A549 (cell line): ENCODE measurements around the gene ITGAX. TPM values are rescaled to one million over a fixed set of nuclear protein-coding genes. Genes with fewer than 3 reads are reported as not detected.

ENCODE experiments used
- ATAC-seq, 2 experiments: fragments of 200-7000 bp in 1 of 2; fragments of >200 bp in 1 of 2; cut with Nextera tagmentation in 1 of 2; cut with Tn5 transposase in 1 of 2; 3 replicates each; pipeline versions ENCODE4 v1.8.0 to v1.9.1; 2018 to 2020; ENCODE audit warnings: mild to moderate bottlenecking in 1 of 2, moderate library complexity in 1 of 2
- CTCF ChIA-PET: fragments of 300-600 bp; sonication (Branson Sonifier 250); formaldehyde crosslinking; extraction: SDS; loops from one replicate; lab custom pipeline; 2021; ENCODE audit warnings: antibody characterized with exemption, inconsistent platforms; lab: Yijun Ruan, JAX
- POLR2A ChIA-PET: fragments of 350-600 bp; formaldehyde crosslinking; extraction: SDS; loops from one replicate; lab custom pipeline; 2021; ENCODE audit warnings: antibody characterized with exemption, inconsistent platforms; lab: Yijun Ruan, JAX
- DNase-seq, 2 experiments: peaks; one replicate each; pipeline versions ENCODE4 v3.0.0 to v3.0.0-alpha.2; 2011 to 2016; ENCODE audit warnings: low read depth in 1 of 2, low spot score in 1 of 2
- FAIRE-seq: peaks from 2 replicates; lab custom pipeline; 2011; peaks lifted over from hg19 to GRCh38; lab: Jason Lieb, UNC
- H3K27ac ChIP-seq, 2 experiments: fragments of >200 bp; sonication (Bioruptor Twin); formaldehyde crosslinking; 3 replicates each; pipeline ENCODE4 v1.5.1; 2016 to 2017
- H3K4me1 ChIP-seq: fragments of >200 bp; sonication (Bioruptor Twin); formaldehyde crosslinking; 3 replicates; pipeline ENCODE4 v1.6.1; 2016
- H3K4me2 ChIP-seq: fragments of >200 bp; sonication (Bioruptor Twin); formaldehyde crosslinking; 3 replicates; pipeline ENCODE4 v1.6.1; 2016
- H3K4me3 ChIP-seq: fragments of >200 bp; sonication (Bioruptor Twin); formaldehyde crosslinking; 3 replicates; pipeline ENCODE4 v1.5.1; 2016
- H3K9me3 ChIP-seq: fragments of >200 bp; sonication (Bioruptor Twin); formaldehyde crosslinking; 3 replicates; pipeline ENCODE4 v1.6.1; 2016
- CHD4 ChIP-seq: fragments of 200-600 bp; sonication (generic); IDR thresholded peaks from 2 replicates; pipeline ENCODE4 v1.6.1; 2016; ENCODE audit warnings: antibody characterized with exemption, mild to moderate bottlenecking, borderline replicate concordance
- EHF ChIP-seq: fragments of 250-450 bp; sonication (Bioruptor Pico); IDR thresholded peaks from 2 replicates; pipeline ENCODE4 v1.5.0; 2020; ENCODE audit warnings: mild to moderate bottlenecking
- EHMT2 ChIP-seq: fragments of 200-600 bp; sonication (generic); IDR thresholded peaks from 2 replicates; pipeline ENCODE4 v1.6.1; 2016; ENCODE audit warnings: antibody characterized with exemption, low read depth, mild to moderate bottlenecking, moderate library complexity
- ESRRA ChIP-seq: fragments of 150-350 bp; IDR thresholded peaks from 2 replicates; pipeline ENCODE4 v1.6.1; 2014; ENCODE audit warnings: mild to moderate bottlenecking, low read length, borderline replicate concordance
- FOSB ChIP-seq: fragments of 250-450 bp; sonication (Bioruptor Pico); IDR thresholded peaks from 2 replicates; pipeline ENCODE4 v1.5.0; 2020; ENCODE audit warnings: mild to moderate bottlenecking, moderate library complexity
- GATA3 ChIP-seq: IDR thresholded peaks from 2 replicates; pipeline ENCODE4 v1.6.1; 2012; ENCODE audit warnings: borderline replicate concordance
- HDAC2 ChIP-seq: fragments of 200-600 bp; sonication (generic); IDR thresholded peaks from 2 replicates; pipeline ENCODE4 v1.6.1; 2016
- HEYL ChIP-seq: fragments of 250-450 bp; sonication (Bioruptor Pico); IDR thresholded peaks from 2 replicates; pipeline ENCODE4 v1.8.0; 2021; ENCODE audit warnings: mild to moderate bottlenecking, moderate library complexity
- NPAS2 ChIP-seq: fragments of 250-450 bp; sonication (Bioruptor Pico); IDR thresholded peaks from 2 replicates; pipeline ENCODE4 v1.8.0; 2022; ENCODE audit warnings: mild to moderate bottlenecking, moderate library complexity, borderline replicate concordance
- NR3C1 ChIP-seq: fragments of >200 bp; sonication (Bioruptor Twin); formaldehyde crosslinking; IDR thresholded peaks from 3 replicates; pipeline ENCODE4 v1.6.1; 2017
- RAD21 ChIP-seq, 2 experiments: fragments of >200 bp in 1 of 2; sonication (Bioruptor Twin) in 1 of 2; formaldehyde crosslinking in 1 of 2; IDR thresholded peaks in 1 of 2; conservative IDR thresholded peaks in 1 of 2; 2 replicates in 1 of 2; 3 replicates in 1 of 2; pipeline ENCODE4 v1.6.1; 2012 to 2018; ENCODE audit warnings: inconsistent platforms in 1 of 2
- SMC3 ChIP-seq: fragments of >200 bp; sonication (Bioruptor Twin); formaldehyde crosslinking; IDR thresholded peaks from 3 replicates; pipeline ENCODE4 v1.6.1; 2018; ENCODE audit warnings: inconsistent platforms
- TFCP2L1 ChIP-seq: fragments of 250-450 bp; sonication (Bioruptor Pico); IDR thresholded peaks from 2 replicates; pipeline ENCODE4 v1.5.0; 2021; ENCODE audit warnings: mild to moderate bottlenecking
- TP53 ChIP-seq: fragments of 250-450 bp; sonication (Bioruptor Pico); IDR thresholded peaks from 2 replicates; pipeline ENCODE4 v1.5.0; 2021; ENCODE audit warnings: mild to moderate bottlenecking, moderate library complexity
- ZC3H11A ChIP-seq: fragments of 450-650 bp; IDR thresholded peaks from 2 replicates; pipeline ENCODE4 v1.6.1; 2014; ENCODE audit warnings: antibody characterized with exemption, mild to moderate bottlenecking
- ZFP36 ChIP-seq: fragments of 450-650 bp; IDR thresholded peaks from 2 replicates; pipeline ENCODE4 v1.6.1; 2014; ENCODE audit warnings: borderline replicate concordance; ENCODE audit not compliant: partially characterized antibody
- ZNF302 ChIP-seq: fragments of 250-450 bp; sonication (Bioruptor Pico); IDR thresholded peaks from 2 replicates; pipeline ENCODE4 v1.9.0; 2021; ENCODE audit warnings: inconsistent platforms, mild to moderate bottlenecking, moderate library complexity
- ZSCAN20 ChIP-seq: fragments of 250-450 bp; sonication (Bioruptor Pico); IDR thresholded peaks from 2 replicates; pipeline ENCODE4 v1.8.0; 2022; ENCODE audit warnings: mild to moderate bottlenecking, moderate library complexity
- WGBS: methylation state at CpG from one replicate; pipeline ENCODE4 v1.1.6; 2017; ENCODE audit errors: missing lambda C conversion rate; 5-methylcytosine and 5-hydroxymethylcytosine counted together
- polyA plus RNA-seq, 4 experiments: library from polyadenylated mRNA; depleted of rRNA in 3 of 4; stranded (reverse); fragments of >200 nt; fragmentation: RNase III in 1 of 4; extraction: RNeasy Plus Mini Kit Qiagen cat#74134 plus additional on column Dnase treatment in 1 of 4; gene quantifications; 2 replicates in 3 of 4; 3 replicates in 1 of 4; pipeline ENCODE4 v1.2.3, GENCODE V29; 2011 to 2017
- TF ChIP-seq, protein P1 (sequence below): fragments of 150-350 bp; IDR thresholded peaks from 2 replicates; pipeline ENCODE4 v1.6.1; 2014; ENCODE audit warnings: low read depth, mild to moderate bottlenecking, low read length
- TF ChIP-seq, protein P2 (sequence below): fragments of 450-650 bp; IDR thresholded peaks from 2 replicates; pipeline ENCODE4 v1.6.1; 2014; ENCODE audit warnings: antibody characterized with exemption
- TF ChIP-seq, protein P3 (sequence below): fragments of >200 bp; sonication (Bioruptor Twin); formaldehyde crosslinking; IDR thresholded peaks from 2 replicates; pipeline ENCODE4 v1.6.1; 2016
- TF ChIP-seq, protein P4 (sequence below): IDR thresholded peaks from 2 replicates; pipeline ENCODE4 v1.6.1; 2012

The ITGAX gene
- polyA plus RNA-seq, 2 of the 4 experiments (the other 2 are of a cell fraction) = 0.49 to 0.87 TPM

DNA sequence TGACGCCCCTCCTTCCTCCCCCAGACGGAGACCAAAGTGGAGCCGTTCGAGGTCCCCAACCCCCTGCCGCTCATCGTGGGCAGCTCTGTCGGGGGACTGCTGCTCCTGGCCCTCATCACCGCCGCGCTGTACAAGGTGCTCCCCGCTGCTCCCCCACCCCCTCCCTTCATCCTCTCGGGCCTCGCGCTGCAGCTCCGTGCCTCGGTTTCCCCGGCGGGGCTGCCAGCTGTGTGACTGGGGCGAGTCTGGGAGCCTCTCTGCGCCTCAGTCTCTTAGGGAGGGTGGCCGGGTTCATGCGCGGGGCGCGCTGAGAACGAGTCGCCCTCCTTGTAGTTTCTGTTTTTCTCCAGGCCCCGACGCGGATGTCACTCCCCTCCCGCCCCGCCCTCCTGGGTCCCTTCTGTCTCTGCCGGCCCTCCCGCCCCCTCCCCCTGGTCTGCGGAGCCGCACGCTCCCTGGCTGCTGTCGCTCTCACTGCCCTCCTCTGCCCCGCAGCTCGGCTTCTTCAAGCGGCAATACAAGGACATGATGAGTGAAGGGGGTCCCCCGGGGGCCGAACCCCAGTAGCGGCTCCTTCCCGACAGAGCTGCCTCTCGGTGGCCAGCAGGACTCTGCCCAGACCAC is 23.7 kb upstream of the ITGAX start:
- H3K9me3 ChIP-seq = no peaks in the 10 kb centered on the region
- ATAC-seq (peak in 1 of 2 experiments; percentile 20; a peak in 3 of 6 replicates), FAIRE-seq (no peak), DNase-seq (no peak)
- TF ChIP-seq NPAS2 (CRISPR knock-in tag) = no peak
- TF ChIP-seq EHF (CRISPR knock-in tag) = no peak
- TF ChIP-seq NR3C1 = no peak
- TF ChIP-seq TP53 (CRISPR knock-in tag) = no peak
- no peak for TF ChIP-seq ZC3H11A
- TF ChIP-seq ZFP36 = no peak
- no peak for TF ChIP-seq FOSB (CRISPR knock-in tag)
- TF ChIP-seq HDAC2 = no peak
- no peak for TF ChIP-seq CHD4
- peak overlapping the region; percentile 41 for H3K4me3 ChIP-seq
- POLR2A ChIA-PET = no interaction called here
- H3K27ac ChIP-seq = peak overlapping the region in 1 of 2 experiments; percentile 59; a peak in 3 of 6 replicates
- 13% methylated on average over 14 of the region's 46 CpGs for whole genome bisulfite sequencing
- H3K4me2 ChIP-seq = peak overlapping the region; percentile 85
- no peaks in the 10 kb centered on the region for H3K4me1 ChIP-seq
- CTCF ChIA-PET = no interaction called here

DNA sequence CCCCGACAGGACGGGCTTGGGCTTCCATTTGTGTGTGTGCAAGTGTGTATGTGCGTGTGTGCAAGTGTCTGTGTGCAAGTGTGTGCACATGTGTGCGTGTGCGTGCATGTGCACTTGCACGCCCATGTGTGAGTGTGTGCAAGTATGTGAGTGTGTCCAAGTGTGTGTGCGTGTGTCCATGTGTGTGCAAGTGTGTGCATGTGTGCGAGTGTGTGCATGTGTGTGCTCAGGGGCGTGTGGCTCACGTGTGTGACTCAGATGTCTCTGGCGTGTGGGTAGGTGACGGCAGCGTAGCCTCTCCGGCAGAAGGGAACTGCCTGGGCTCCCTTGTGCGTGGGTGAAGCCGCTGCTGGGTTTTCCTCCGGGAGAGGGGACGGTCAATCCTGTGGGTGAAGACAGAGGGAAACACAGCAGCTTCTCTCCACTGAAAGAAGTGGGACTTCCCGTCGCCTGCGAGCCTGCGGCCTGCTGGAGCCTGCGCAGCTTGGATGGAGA is 23.1 kb upstream of the ITGAX start:
- H3K4me1 ChIP-seq = no peaks in the 10 kb centered on the region
- no peaks in the 10 kb centered on the region for H3K9me3 ChIP-seq
- H3K4me3 ChIP-seq = peak overlapping the region; percentile 41; the same call in 2 of the 3 replicates
- ATAC-seq = no peak
- WGBS = 91% methylated on average over 23 of the region's 23 CpGs
- TF ChIP-seq, protein P1, sequence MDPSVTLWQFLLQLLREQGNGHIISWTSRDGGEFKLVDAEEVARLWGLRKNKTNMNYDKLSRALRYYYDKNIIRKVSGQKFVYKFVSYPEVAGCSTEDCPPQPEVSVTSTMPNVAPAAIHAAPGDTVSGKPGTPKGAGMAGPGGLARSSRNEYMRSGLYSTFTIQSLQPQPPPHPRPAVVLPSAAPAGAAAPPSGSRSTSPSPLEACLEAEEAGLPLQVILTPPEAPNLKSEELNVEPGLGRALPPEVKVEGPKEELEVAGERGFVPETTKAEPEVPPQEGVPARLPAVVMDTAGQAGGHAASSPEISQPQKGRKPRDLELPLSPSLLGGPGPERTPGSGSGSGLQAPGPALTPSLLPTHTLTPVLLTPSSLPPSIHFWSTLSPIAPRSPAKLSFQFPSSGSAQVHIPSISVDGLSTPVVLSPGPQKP = no peak
- TF ChIP-seq TP53 (CRISPR knock-in tag) (no peak), EHMT2 (no peak), ZFP36 (no peak), ESRRA (no peak), ZNF302 (CRISPR knock-in tag) (no peak), SMC3 (no peak), RAD21 (conservative IDR thresholded peaks at IDR 0.05 in 1 of 2, IDR thresholded peaks at IDR 0.05 in 1 of 2) (no peak), TFCP2L1 (CRISPR knock-in tag) (no peak)
- TF ChIP-seq, protein P2, sequence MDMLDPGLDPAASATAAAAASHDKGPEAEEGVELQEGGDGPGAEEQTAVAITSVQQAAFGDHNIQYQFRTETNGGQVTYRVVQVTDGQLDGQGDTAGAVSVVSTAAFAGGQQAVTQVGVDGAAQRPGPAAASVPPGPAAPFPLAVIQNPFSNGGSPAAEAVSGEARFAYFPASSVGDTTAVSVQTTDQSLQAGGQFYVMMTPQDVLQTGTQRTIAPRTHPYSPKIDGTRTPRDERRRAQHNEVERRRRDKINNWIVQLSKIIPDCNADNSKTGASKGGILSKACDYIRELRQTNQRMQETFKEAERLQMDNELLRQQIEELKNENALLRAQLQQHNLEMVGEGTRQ = no peak
- TF ChIP-seq, protein P3, sequence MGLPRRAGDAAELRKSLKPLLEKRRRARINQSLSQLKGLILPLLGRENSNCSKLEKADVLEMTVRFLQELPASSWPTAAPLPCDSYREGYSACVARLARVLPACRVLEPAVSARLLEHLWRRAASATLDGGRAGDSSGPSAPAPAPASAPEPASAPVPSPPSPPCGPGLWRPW = no peak
- FAIRE-seq = no peak
- no peak for DNase-seq
- H3K27ac ChIP-seq = no peak overlapping the region
- H3K4me2 ChIP-seq = peak overlapping the region; percentile 85
- POLR2A ChIA-PET = no interaction called here
- CTCF ChIA-PET = interaction anchor here (1.2 to 1.7 kb wide), 2 partner anchors 14 to 84 kb away, joined by 3 to 8 read pairs; no protein-coding TSS in a partner anchor

DNA sequence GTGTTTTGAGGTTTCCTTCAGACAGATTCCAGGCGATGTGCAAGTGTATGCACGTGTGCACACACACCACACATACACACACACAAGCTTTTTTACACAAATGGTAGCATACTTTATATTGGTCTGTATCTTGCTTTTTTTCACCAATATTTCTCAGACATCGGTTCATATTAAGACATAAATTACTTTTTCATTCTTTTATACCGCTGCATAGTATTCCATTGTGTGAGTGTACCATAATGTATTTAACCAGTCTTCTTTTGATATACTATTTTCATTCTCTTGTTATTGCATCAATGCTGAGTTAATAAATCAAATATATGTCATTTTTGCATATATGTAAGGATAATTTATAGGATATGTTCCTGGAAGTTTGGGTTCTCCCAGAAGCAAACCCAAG is 22.4 kb upstream of the ITGAX start:
- TF ChIP-seq GATA3 = no peak
- no peak for TF ChIP-seq EHMT2
- TF ChIP-seq SMC3 = no peak
- TF ChIP-seq, protein P4, sequence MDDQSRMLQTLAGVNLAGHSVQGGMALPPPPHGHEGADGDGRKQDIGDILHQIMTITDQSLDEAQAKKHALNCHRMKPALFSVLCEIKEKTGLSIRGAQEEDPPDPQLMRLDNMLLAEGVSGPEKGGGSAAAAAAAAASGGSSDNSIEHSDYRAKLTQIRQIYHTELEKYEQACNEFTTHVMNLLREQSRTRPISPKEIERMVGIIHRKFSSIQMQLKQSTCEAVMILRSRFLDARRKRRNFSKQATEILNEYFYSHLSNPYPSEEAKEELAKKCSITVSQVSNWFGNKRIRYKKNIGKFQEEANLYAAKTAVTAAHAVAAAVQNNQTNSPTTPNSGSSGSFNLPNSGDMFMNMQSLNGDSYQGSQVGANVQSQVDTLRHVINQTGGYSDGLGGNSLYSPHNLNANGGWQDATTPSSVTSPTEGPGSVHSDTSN = no peak
- TF ChIP-seq HEYL (CRISPR knock-in tag) = no peak
- no peak for TF ChIP-seq RAD21 (conservative IDR thresholded peaks at IDR 0.05 in 1 of 2, IDR thresholded peaks at IDR 0.05 in 1 of 2)
- no peak for TF ChIP-seq ZSCAN20 (CRISPR knock-in tag)
- no peak for FAIRE-seq
- ChIA-PET POLR2A (no interaction called here), CTCF (interaction anchor here (0.5 to 2.2 kb wide), 8 partner anchors 13 to 274 kb away, joined by 3 to 8 read pairs (median 4); no protein-coding TSS in a partner anchor)
- DNase-seq = no peak
- H3K4me2 ChIP-seq = no peak overlapping the region
- no peak overlapping the region for H3K27ac ChIP-seq
- no peak overlapping the region for H3K4me3 ChIP-seq
- H3K4me1 ChIP-seq = no peaks in the 10 kb centered on the region
- no peaks in the 10 kb centered on the region for H3K9me3 ChIP-seq
- ATAC-seq = no peak
- 90% methylated on average over 4 of the region's 4 CpGs for WGBS
